GM13977 (cell line): ENCODE measurements around the gene GPRC5D.

Experiments used
- DNase-seq: peaks from one replicate; pipeline ENCODE4 v3.0.0; 2012; ENCODE audit warnings: low spot score
- CTCF ChIP-seq: IDR thresholded peaks from 2 replicates; pipeline ENCODE4 v1.5.1; 2012; ENCODE audit warnings: mild to moderate bottlenecking, control low read depth; ENCODE audit not compliant: insufficient read depth; ENCODE audit errors: extremely low read depth, missing control alignments
- in situ Hi-C: fragments of 300-500 bp; cut with MboI; formaldehyde crosslinking; loops from one replicate; pipeline ENCODE4 v1.12.0; 2022; ENCODE audit warnings: low sequenced_read_pairs, low pct_unique_long_range_greater_than_20kb, mixed read lengths, inconsistent platforms; ENCODE audit not compliant: unreplicated experiment

Gene GPRC5D

GRCh38 chr12:12982331-12982730 lies 30.4 kb upstream of the GPRC5D start:
- in situ Hi-C loops, result no loop called here
- no peak for TF ChIP-seq CTCF
- DNase-seq, result no peak

GRCh38 chr12:12979731-12980259 lies 27.8 kb upstream of the GPRC5D start:
- no peak for TF ChIP-seq CTCF
- in situ Hi-C loops, result no loop called here
- no peak for DNase-seq

- in situ Hi-C loops, result no loop called here
- no peak for TF ChIP-seq CTCF
- no peak for DNase-seq
These were observed 27.2 kb upstream of the GPRC5D start for GRCh38 chr12:12979126-12979525.

GRCh38 chr12:12977231-12977630 lies 25.3 kb upstream of the GPRC5D start:
- no peak for TF ChIP-seq CTCF
- in situ Hi-C loops, result no loop called here
- DNase-seq, result no peak

GRCh38 chr12:12976366-12976765 lies 24.4 kb upstream of the GPRC5D start:
- no peak for TF ChIP-seq CTCF
- in situ Hi-C loops, result no loop called here
- no peak for DNase-seq

- peak; percentile 26 for DNase-seq
- peak; percentile 32 for TF ChIP-seq CTCF
- in situ Hi-C loops, result no loop called here
These were observed 23.5 kb upstream of the GPRC5D start for GRCh38 chr12:12975322-12976077.
